ENCODE data around the gene RPS16. TPM values are rescaled to one million over a fixed set of nuclear protein-coding genes. Genes with fewer than 3 reads are reported as not detected.

RPS16 gene
- total and polyA plus RNA-seq, 9 of the 15 experiments (the other 6 are each of a cell fraction or from before 2014, with no cell fraction given), result 82.6 to 3,671 (median 2,204) TPM

Small RNAs within 50 kb of the gene (microRNA-seq; reads per million reads assigned to microRNA genes)
- 0.27 reads per million for gene MIR4530 (ENCODE audit: borderline microRNAs expressed)

Small RNAs within 50 kb of the gene (small RNA-seq; reads per million reads assigned to genes)
- gene MIR4530, result not detected

Other genes with a start within 250 kb of the RPS16 start
Only the 7 nearest of the 21 such genes appear.
- gene PAF1, start 44.8 kb downstream of the RPS16 start, total RNA-seq (2014; rRNA removed), result 41.2 and 50.5 TPM in 2 replicates
- 22.6 and 23.2 TPM in 2 replicates for gene PAF1, start 44.8 kb downstream of the RPS16 start, total RNA-seq (2014; rRNA removed; fragmentation: Illumina TruSeq; extraction: Trizol)
- gene PAF1, start 44.8 kb downstream of the RPS16 start, total RNA-seq (2015; rRNA removed; fragmentation: Illumina TruSeq; extraction: Trizol), result 37.0 and 39.8 TPM in 2 replicates
- gene PAF1, start 44.8 kb downstream of the RPS16 start, total RNA-seq (2021), result 30.7 and 33.8 TPM in 2 replicates
- gene PAF1, start 44.8 kb downstream of the RPS16 start, polyA plus RNA-seq (2011; rRNA removed), result 30.1 and 31.6 TPM in 2 replicates
- gene PAF1, start 44.8 kb downstream of the RPS16 start, polyA plus RNA-seq (2014; fragmentation: Illumina TruSeq; extraction: Trizol), result 41.1 and 45.0 TPM in 2 replicates
- 1 to 10 TPM; 1.5 to 1.7 TPM for gene PAF1, start 44.8 kb downstream of the RPS16 start, polyA plus RNA-seq (2014; fragmentation: Nextera tagmentation; extraction: Ambion mirVana)
- 32.4 and 43.5 TPM in 2 replicates for gene PAF1, start 44.8 kb downstream of the RPS16 start, polyA plus RNA-seq (2014; rRNA removed)
- 16.0 and 22.6 TPM in 2 replicates for gene MED29, start 44.6 kb downstream of the RPS16 start, total RNA-seq (2014; rRNA removed)
- gene MED29, start 44.6 kb downstream of the RPS16 start, total RNA-seq (2014; rRNA removed; fragmentation: Illumina TruSeq; extraction: Trizol), result 7.0 and 7.2 TPM in 2 replicates
- gene MED29, start 44.6 kb downstream of the RPS16 start, total RNA-seq (2015; rRNA removed; fragmentation: Illumina TruSeq; extraction: Trizol), result 11.2 and 11.7 TPM in 2 replicates
- 17.3 and 18.0 TPM in 2 replicates for gene MED29, start 44.6 kb downstream of the RPS16 start, total RNA-seq (2021)
- 11.7 and 12.4 TPM in 2 replicates for gene MED29, start 44.6 kb downstream of the RPS16 start, polyA plus RNA-seq (2011; rRNA removed)
- 18.0 and 19.2 TPM in 2 replicates for gene MED29, start 44.6 kb downstream of the RPS16 start, polyA plus RNA-seq (2014; fragmentation: Illumina TruSeq; extraction: Trizol)
- gene MED29, start 44.6 kb downstream of the RPS16 start, polyA plus RNA-seq (2014; fragmentation: Nextera tagmentation; extraction: Ambion mirVana), result 1 to 10 TPM; 1.8 to 2.8 TPM
- gene MED29, start 44.6 kb downstream of the RPS16 start, polyA plus RNA-seq (2014; rRNA removed), result 15.1 and 22.5 TPM in 2 replicates
- 3.5 and 7.1 TPM in 2 replicates for gene ZFP36, start 29.1 kb downstream of the RPS16 start, total RNA-seq (2014; rRNA removed)
- 1.8 and 2.8 TPM in 2 replicates for gene ZFP36, start 29.1 kb downstream of the RPS16 start, total RNA-seq (2014; rRNA removed; fragmentation: Illumina TruSeq; extraction: Trizol)
- gene ZFP36, start 29.1 kb downstream of the RPS16 start, total RNA-seq (2015; rRNA removed; fragmentation: Illumina TruSeq; extraction: Trizol), result 3.7 and 3.8 TPM in 2 replicates
- gene ZFP36, start 29.1 kb downstream of the RPS16 start, total RNA-seq (2021), result 17.1 and 20.1 TPM in 2 replicates
- gene ZFP36, start 29.1 kb downstream of the RPS16 start, polyA plus RNA-seq (2011; rRNA removed), result 1.0 and 2.0 TPM in 2 replicates
- 12.5 and 13.4 TPM in 2 replicates for gene ZFP36, start 29.1 kb downstream of the RPS16 start, polyA plus RNA-seq (2014; fragmentation: Illumina TruSeq; extraction: Trizol)
- gene ZFP36, start 29.1 kb downstream of the RPS16 start, polyA plus RNA-seq (2014; fragmentation: Nextera tagmentation; extraction: Ambion mirVana), result 1 to 10 TPM; 1.3 to 1.5 TPM
- gene ZFP36, start 29.1 kb downstream of the RPS16 start, polyA plus RNA-seq (2014; rRNA removed), result 9.2 and 9.5 TPM in 2 replicates
- 9.8 and 17.1 TPM in 2 replicates for gene PLEKHG2, start 23.3 kb downstream of the RPS16 start, total RNA-seq (2014; rRNA removed)
- 5.9 and 6.8 TPM in 2 replicates for gene PLEKHG2, start 23.3 kb downstream of the RPS16 start, total RNA-seq (2014; rRNA removed; fragmentation: Illumina TruSeq; extraction: Trizol)
- 8.1 and 11.4 TPM in 2 replicates for gene PLEKHG2, start 23.3 kb downstream of the RPS16 start, total RNA-seq (2015; rRNA removed; fragmentation: Illumina TruSeq; extraction: Trizol)
- gene PLEKHG2, start 23.3 kb downstream of the RPS16 start, total RNA-seq (2021), result 41.1 and 45.7 TPM in 2 replicates
- 5.4 and 8.5 TPM in 2 replicates for gene PLEKHG2, start 23.3 kb downstream of the RPS16 start, polyA plus RNA-seq (2011; rRNA removed)
- 18.6 and 27.7 TPM in 2 replicates for gene PLEKHG2, start 23.3 kb downstream of the RPS16 start, polyA plus RNA-seq (2014; fragmentation: Illumina TruSeq; extraction: Trizol)
- gene PLEKHG2, start 23.3 kb downstream of the RPS16 start, polyA plus RNA-seq (2014; fragmentation: Nextera tagmentation; extraction: Ambion mirVana), result 1 to 10 TPM in 1 of 2 experiments, under 1 TPM in 1; 0.98 to 3.0 TPM
- 14.9 and 18.0 TPM in 2 replicates for gene PLEKHG2, start 23.3 kb downstream of the RPS16 start, polyA plus RNA-seq (2014; rRNA removed)
- gene SUPT5H, start 9.6 kb upstream of the RPS16 start, total RNA-seq (2014; rRNA removed), result 64.1 and 68.6 TPM in 2 replicates
- gene SUPT5H, start 9.6 kb upstream of the RPS16 start, total RNA-seq (2014; rRNA removed; fragmentation: Illumina TruSeq; extraction: Trizol), result 29.4 and 34.5 TPM in 2 replicates
- 35.9 and 36.9 TPM in 2 replicates for gene SUPT5H, start 9.6 kb upstream of the RPS16 start, total RNA-seq (2015; rRNA removed; fragmentation: Illumina TruSeq; extraction: Trizol)
- gene SUPT5H, start 9.6 kb upstream of the RPS16 start, total RNA-seq (2021), result 73.4 and 85.9 TPM in 2 replicates
- 27.6 and 58.9 TPM in 2 replicates for gene SUPT5H, start 9.6 kb upstream of the RPS16 start, polyA plus RNA-seq (2011; rRNA removed)
- gene SUPT5H, start 9.6 kb upstream of the RPS16 start, polyA plus RNA-seq (2014; fragmentation: Illumina TruSeq; extraction: Trizol), result 68.9 and 70.5 TPM in 2 replicates
- 10 to 100 TPM; 13.3 to 18.8 TPM for gene SUPT5H, start 9.6 kb upstream of the RPS16 start, polyA plus RNA-seq (2014; fragmentation: Nextera tagmentation; extraction: Ambion mirVana)
- 50.2 and 75.6 TPM in 2 replicates for gene SUPT5H, start 9.6 kb upstream of the RPS16 start, polyA plus RNA-seq (2014; rRNA removed)
- 221 and 239 TPM in 2 replicates for gene TIMM50, start 44.9 kb upstream of the RPS16 start, total RNA-seq (2014; rRNA removed)
- 81.4 and 94.9 TPM in 2 replicates for gene TIMM50, start 44.9 kb upstream of the RPS16 start, total RNA-seq (2014; rRNA removed; fragmentation: Illumina TruSeq; extraction: Trizol)
- 145 and 148 TPM in 2 replicates for gene TIMM50, start 44.9 kb upstream of the RPS16 start, total RNA-seq (2015; rRNA removed; fragmentation: Illumina TruSeq; extraction: Trizol)
- 214 and 221 TPM in 2 replicates for gene TIMM50, start 44.9 kb upstream of the RPS16 start, total RNA-seq (2021)
- 166 and 170 TPM in 2 replicates for gene TIMM50, start 44.9 kb upstream of the RPS16 start, polyA plus RNA-seq (2011; rRNA removed)
- gene TIMM50, start 44.9 kb upstream of the RPS16 start, polyA plus RNA-seq (2014; fragmentation: Illumina TruSeq; extraction: Trizol), result 157 and 181 TPM in 2 replicates
- 10 to 100 TPM; 28.3 to 55.4 TPM for gene TIMM50, start 44.9 kb upstream of the RPS16 start, polyA plus RNA-seq (2014; fragmentation: Nextera tagmentation; extraction: Ambion mirVana)
- 221 and 228 TPM in 2 replicates for gene TIMM50, start 44.9 kb upstream of the RPS16 start, polyA plus RNA-seq (2014; rRNA removed)
- 5.4 and 5.5 TPM in 2 replicates for gene DLL3, start 63.0 kb upstream of the RPS16 start, total RNA-seq (2014; rRNA removed)
- 1.1 TPM in 2 replicates for gene DLL3, start 63.0 kb upstream of the RPS16 start, total RNA-seq (2014; rRNA removed; fragmentation: Illumina TruSeq; extraction: Trizol)
- gene DLL3, start 63.0 kb upstream of the RPS16 start, total RNA-seq (2015; rRNA removed; fragmentation: Illumina TruSeq; extraction: Trizol), result 0.80 and 1.1 TPM in 2 replicates
- 2.5 and 3.4 TPM in 2 replicates for gene DLL3, start 63.0 kb upstream of the RPS16 start, total RNA-seq (2021)
- gene DLL3, start 63.0 kb upstream of the RPS16 start, polyA plus RNA-seq (2011; rRNA removed), result 2.1 and 2.5 TPM in 2 replicates
- 0.53 and 0.92 TPM in 2 replicates for gene DLL3, start 63.0 kb upstream of the RPS16 start, polyA plus RNA-seq (2014; fragmentation: Illumina TruSeq; extraction: Trizol)
- 1 to 10 TPM in 1 of 2 experiments, under 1 TPM in 1; 0.92 to 1.2 TPM for gene DLL3, start 63.0 kb upstream of the RPS16 start, polyA plus RNA-seq (2014; fragmentation: Nextera tagmentation; extraction: Ambion mirVana)
- gene DLL3, start 63.0 kb upstream of the RPS16 start, polyA plus RNA-seq (2014; rRNA removed), result 5.2 and 6.3 TPM in 2 replicates

Data from K562 (cell line).